Suprapubic skin (tissue), 4 donors: ENCODE data around the gene ERCC6. TPM values are rescaled to one million over a fixed set of nuclear protein-coding genes. Genes with fewer than 3 reads are reported as not detected.

Source experiments
- DNase-seq, 2 donors: peaks; one replicate each; pipeline ENCODE4 v3.0.0-alpha.2; 2019; ENCODE audit warnings: low spot score in 2 of 2
- H3K27ac ChIP-seq: fragments of 200-600 bp; sonication (generic); one replicate; pipeline ENCODE4 v1.5.1; 2019
- H3K27me3 ChIP-seq: fragments of 200-600 bp; sonication (generic); one replicate; pipeline ENCODE4 v1.5.1; 2019
- H3K36me3 ChIP-seq: fragments of 200-600 bp; sonication (generic); one replicate; pipeline ENCODE4 v1.5.1; 2019
- H3K4me1 ChIP-seq: fragments of 200-600 bp; sonication (generic); one replicate; pipeline ENCODE4 v1.5.1; 2019
- H3K4me3 ChIP-seq: fragments of 200-600 bp; sonication (generic); one replicate; pipeline ENCODE4 v1.5.1; 2019; ENCODE audit warnings: mild to moderate bottlenecking
- H3K9me3 ChIP-seq: fragments of 200-600 bp; sonication (generic); one replicate; pipeline ENCODE4 v1.5.1; 2019
- CTCF ChIP-seq, 2 donors: fragments of 200-600 bp in 1 of 2; fragments of 450-650 bp in 1 of 2; sonication (generic) in 1 of 2; IDR thresholded peaks; one replicate each; pipeline ENCODE4 v1.5.1; 2016 to 2019; ENCODE audit warnings: antibody characterized with exemption in 2 of 2, mild to moderate bottlenecking in 1 of 2, moderate library complexity in 1 of 2
- EP300 ChIP-seq: sonication (generic); formaldehyde crosslinking; IDR thresholded peaks from one replicate; pipeline ENCODE4 v1.6.1; 2017; ENCODE audit warnings: antibody characterized with exemption
- POLR2A ChIP-seq, 2 donors: fragments of 450-650 bp; IDR thresholded peaks; one replicate each; pipeline ENCODE4 v1.6.1; 2017; ENCODE audit warnings: antibody characterized with exemption in 2 of 2, mild to moderate bottlenecking in 2 of 2, moderate library complexity in 2 of 2
- POLR2AphosphoS5 ChIP-seq, 3 donors: sonication (generic); formaldehyde crosslinking; IDR thresholded peaks; one replicate each; pipeline ENCODE4 v1.6.1; 2017; ENCODE audit warnings: antibody characterized with exemption in 3 of 3
- WGBS: methylation state at CpG from one replicate; pipeline ENCODE4 v1.1.5; 2018; 5-methylcytosine and 5-hydroxymethylcytosine counted together
- total RNA-seq, 4 donors: library from RNA; depleted of rRNA; stranded (reverse); fragments of >200 nt; gene quantifications; one replicate each; pipeline ENCODE4 v1.1.0, GENCODE V29; 2016

ERCC6 gene
- total RNA-seq, 4 donors from 2014 or later, result 20.5 to 37.1 (median 24.4) TPM

- H3K27me3 ChIP-seq, result no peaks in the 10 kb centered on the region
- no peak overlapping the region for H3K4me3 ChIP-seq
- no peak overlapping the region for H3K27ac ChIP-seq
- DNase-seq, result no peak
- H3K4me1 ChIP-seq, result peaks cover 11% of the 10 kb centered on the region
- peaks cover 10% of the 10 kb centered on the region for H3K36me3 ChIP-seq
- WGBS, result 93% methylated on average over 3 of the region's 3 CpGs
- H3K9me3 ChIP-seq, result no peaks in the 10 kb centered on the region
- TF ChIP-seq POLR2AphosphoS5 (IDR thresholded peaks at IDR 0.05), result no peak
- no peak for TF ChIP-seq CTCF (IDR thresholded peaks at IDR 0.05)
- TF ChIP-seq POLR2A (IDR thresholded peaks at IDR 0.05), result no peak
- no peak for TF ChIP-seq EP300
Observed at GRCh38 chr10:49505076-49505475, 33.8 kb downstream of the ERCC6 start.

- Histone ChIP-seq H3K9me3 (no peaks in the 10 kb centered on the region), H3K27ac (no peak overlapping the region), H3K27me3 (no peaks in the 10 kb centered on the region), H3K4me3 (no peak overlapping the region), H3K4me1 (peaks cover 8% of the 10 kb centered on the region), H3K36me3 (peaks cover 10% of the 10 kb centered on the region)
- TF ChIP-seq POLR2AphosphoS5 (IDR thresholded peaks at IDR 0.05) (no peak), POLR2A (IDR thresholded peaks at IDR 0.05) (no peak), EP300 (no peak), CTCF (IDR thresholded peaks at IDR 0.05) (no peak)
- 97% methylated on average over 1 of the region's 1 CpG for WGBS
- DNase-seq, result no peak
Observed at GRCh38 chr10:49504528-49504927, 34.4 kb downstream of the ERCC6 start.

GRCh38 chr10:49502358-49502757 is 36.6 kb downstream of the ERCC6 start:
- no peaks in the 10 kb centered on the region for H3K4me1 ChIP-seq
- no peak overlapping the region for H3K4me3 ChIP-seq
- no peaks in the 10 kb centered on the region for H3K27me3 ChIP-seq
- TF ChIP-seq POLR2A (IDR thresholded peaks at IDR 0.05) (no peak), EP300 (no peak), POLR2AphosphoS5 (IDR thresholded peaks at IDR 0.05) (no peak), CTCF (IDR thresholded peaks at IDR 0.05) (no peak)
- H3K9me3 ChIP-seq, result no peaks in the 10 kb centered on the region
- 83% methylated on average over 2 of the region's 2 CpGs for WGBS
- no peak for DNase-seq
- no peak overlapping the region for H3K27ac ChIP-seq
- H3K36me3 ChIP-seq, result peaks cover 10% of the 10 kb centered on the region

GRCh38 chr10:49500412-49500811 is 38.5 kb downstream of the ERCC6 start:
- 41% methylated on average over 1 of the region's 1 CpG for WGBS
- H3K9me3 ChIP-seq, result no peaks in the 10 kb centered on the region
- H3K27me3 ChIP-seq, result no peaks in the 10 kb centered on the region
- no peak overlapping the region for H3K4me3 ChIP-seq
- no peak overlapping the region for H3K27ac ChIP-seq
- H3K36me3 ChIP-seq, result peaks cover 10% of the 10 kb centered on the region
- H3K4me1 ChIP-seq, result no peaks in the 10 kb centered on the region
- TF ChIP-seq POLR2A (IDR thresholded peaks at IDR 0.05) (no peak), CTCF (IDR thresholded peaks at IDR 0.05) (no peak), POLR2AphosphoS5 (IDR thresholded peaks at IDR 0.05) (no peak), EP300 (no peak)
- no peak for DNase-seq

- WGBS, result 86% methylated on average over 5 of the region's 5 CpGs
- H3K27ac ChIP-seq, result no peak overlapping the region
- TF ChIP-seq EP300, result no peak
- no peak for TF ChIP-seq POLR2AphosphoS5 (IDR thresholded peaks at IDR 0.05)
- no peak for TF ChIP-seq POLR2A (IDR thresholded peaks at IDR 0.05)
- TF ChIP-seq CTCF (IDR thresholded peaks at IDR 0.05), result no peak
- no peak overlapping the region for H3K4me3 ChIP-seq
- H3K4me1 ChIP-seq, result no peaks in the 10 kb centered on the region
- no peaks in the 10 kb centered on the region for H3K9me3 ChIP-seq
- no peak for DNase-seq
- H3K36me3 ChIP-seq, result peaks cover 3% of the 10 kb centered on the region
- H3K27me3 ChIP-seq, result no peaks in the 10 kb centered on the region
Observed at GRCh38 chr10:49499305-49499851, 39.5 kb downstream of the ERCC6 start.
